Gastrocnemius medialis (tissue), 4 donors: ENCODE data around the gene CCDC192. TPM values are rescaled to one million over a fixed set of nuclear protein-coding genes. Genes with fewer than 3 reads are reported as not detected.

ENCODE experiments used
- ATAC-seq, 2 donors: fragments of 150-250 bp; one replicate each; pipeline ENCODE4 v1.9.1; 2016
- DNase-seq, 2 donors: peaks; one replicate each; pipeline ENCODE4 v3.0.0-alpha.2; 2019
- H3K27ac ChIP-seq, 4 donors: fragments of 200-600 bp; sonication (generic); 1 replicate in 1 of 4; 2 replicates in 3 of 4; pipeline ENCODE4 v1.5.1; 2016 to 2018; ENCODE audit warnings: mild to moderate bottlenecking in 2 of 4, moderate library complexity in 1 of 4
- H3K27me3 ChIP-seq, 3 donors: fragments of 200-600 bp; sonication (generic) in 2 of 3; 1 replicate in 1 of 3; 2 replicates in 2 of 3; pipeline versions ENCODE4 v1.5.1 to v1.6.0; 2016 to 2019; ENCODE audit warnings: mild to moderate bottlenecking in 1 of 3, moderate library complexity in 1 of 3
- H3K36me3 ChIP-seq, 2 donors: fragments of 200-600 bp; sonication (generic) in 1 of 2; one replicate each; pipeline ENCODE4 v1.5.1; 2017 to 2018
- H3K4me1 ChIP-seq, 2 donors: fragments of 200-600 bp; sonication (generic) in 1 of 2; one replicate each; pipeline ENCODE4 v1.5.1; 2016 to 2017; ENCODE audit warnings: mild to moderate bottlenecking in 2 of 2
- H3K4me3 ChIP-seq, 4 donors: fragments of 200-600 bp; sonication (generic) in 3 of 4; 1 replicate in 1 of 4; 2 replicates in 3 of 4; pipeline ENCODE4 v1.5.1; 2016 to 2019; ENCODE audit warnings: mild to moderate bottlenecking in 2 of 4
- H3K9me3 ChIP-seq, 3 donors: fragments of 200-600 bp; sonication (generic) in 2 of 3; 1 replicate in 1 of 3; 2 replicates in 2 of 3; pipeline ENCODE4 v1.5.1; 2016 to 2019
- POLR2A ChIP-seq, 2 donors: fragments of 450-650 bp; IDR thresholded peaks; one replicate each; pipeline ENCODE4 v1.6.1; 2017; ENCODE audit warnings: antibody characterized with exemption in 2 of 2, mild to moderate bottlenecking in 2 of 2, moderate library complexity in 2 of 2
- in situ Hi-C, 4 donors: fragments of 200-750 bp; cut with MboI; loops; one replicate each; pipeline versions ENCODE4 v1.15.0 to v1.8.0; 2017; ENCODE audit warnings: low sequenced_read_pairs in 4 of 4
- intact Hi-C: fragments of 100-400 bp; cut with DNase I; formaldehyde crosslinking; loops from one replicate; pipeline ENCODE4 v1.15.1; 2023; ENCODE audit warnings: low total_unique reads
- total RNA-seq, 4 donors: library from RNA; depleted of rRNA; stranded (reverse); fragments of >200 nt; gene quantifications; one replicate each; pipeline versions ENCODE4 v1.1.0 to v1.2.3, GENCODE V29; 2016
- TF ChIP-seq, protein P1 (sequence below), 5 experiments: fragments of 450-650 bp in 3 of 5; fragments of 200-600 bp in 2 of 5; sonication (generic) in 2 of 5; IDR thresholded peaks in 4 of 5; conservative IDR thresholded peaks in 1 of 5; 1 replicate in 4 of 5; 2 replicates in 1 of 5; pipeline ENCODE4 v1.5.1; 2016 to 2019; ENCODE audit warnings: antibody characterized with exemption in 5 of 5, mild to moderate bottlenecking in 3 of 5, moderate library complexity in 3 of 5

Gene CCDC192
- total RNA-seq, 4 donors from 2014 or later: not detected

DNA sequence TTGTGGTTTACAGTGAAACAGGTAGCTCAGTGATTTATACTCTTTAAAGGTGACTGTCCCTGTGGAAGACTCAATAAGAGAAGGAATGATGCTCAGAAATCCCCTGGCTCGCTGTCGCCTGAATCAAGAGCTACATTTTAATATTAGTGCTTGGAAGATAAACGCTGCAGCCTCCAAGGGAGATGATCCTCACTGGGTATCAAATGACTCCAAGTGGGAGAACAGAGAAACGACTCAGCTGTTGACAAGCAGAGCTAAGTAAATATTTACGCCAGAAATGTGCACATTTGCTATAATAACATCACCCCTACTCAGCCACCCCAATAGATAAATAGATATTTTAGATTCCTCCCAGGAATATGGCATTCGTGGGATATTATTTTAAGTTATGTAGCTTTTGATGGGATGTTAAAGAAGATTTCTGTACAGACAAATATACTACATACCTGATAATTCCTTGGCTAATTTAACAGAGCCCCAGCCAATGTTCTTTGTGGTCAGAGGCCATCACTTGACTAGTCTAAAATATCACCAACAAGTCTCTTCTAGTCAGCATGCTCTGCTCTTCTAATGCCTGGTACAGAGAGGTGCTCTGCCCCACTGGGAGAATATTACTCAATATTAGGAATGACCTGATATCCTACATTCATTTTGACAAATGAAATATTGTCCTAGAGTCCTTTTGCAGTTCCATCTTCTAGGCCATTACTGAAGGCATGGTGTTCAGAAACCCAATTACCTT lies 18.3 kb upstream of the CCDC192 start:
- H3K27ac ChIP-seq: peak overlapping the region; percentile 77 to 92 (median 78)
- intact Hi-C loops: loop anchor here (10.0 kb wide), 1 partner anchor 400 kb away; the partner anchor contains the start of gene SLC12A2

DNA sequence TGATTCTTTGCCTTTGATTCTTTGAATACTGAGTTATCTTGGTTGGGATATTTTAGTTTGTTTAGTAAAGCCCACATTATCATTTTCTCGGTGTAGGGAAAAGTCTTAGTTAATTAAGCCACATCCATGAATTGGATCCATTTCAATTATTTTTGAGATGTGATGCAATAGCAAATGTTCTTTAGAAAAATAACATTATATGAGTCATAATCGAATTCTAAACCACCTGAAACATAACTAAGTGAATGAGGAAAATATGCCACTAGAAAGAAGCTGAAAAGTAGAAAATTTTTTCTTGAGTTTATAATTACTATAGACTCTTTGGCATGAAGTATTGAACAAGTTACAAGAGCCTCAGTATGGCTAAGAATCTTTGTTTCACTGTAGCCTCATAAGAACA lies 17.5 kb upstream of the CCDC192 start:
- ATAC-seq (no peak), DNase-seq (no peak)
- Histone ChIP-seq H3K4me3 (no peak overlapping the region), H3K9me3 (no peaks in the 10 kb centered on the region), H3K36me3 (no peaks in the 10 kb centered on the region), H3K27me3 (no peaks in the 10 kb centered on the region), H3K27ac (peak overlapping the region; percentile 77 to 92 (median 78)), H3K4me1 (peaks cover 27 to 32% of the 10 kb centered on the region in 2 donors)
- intact Hi-C loops (loop anchor here (10.0 kb wide), 1 partner anchor 399 kb away; the partner anchor contains the start of gene SLC12A2), in situ Hi-C loops (no loop called here)
- TF ChIP-seq POLR2A (IDR thresholded peaks at IDR 0.05): no peak
- TF ChIP-seq, protein P1, sequence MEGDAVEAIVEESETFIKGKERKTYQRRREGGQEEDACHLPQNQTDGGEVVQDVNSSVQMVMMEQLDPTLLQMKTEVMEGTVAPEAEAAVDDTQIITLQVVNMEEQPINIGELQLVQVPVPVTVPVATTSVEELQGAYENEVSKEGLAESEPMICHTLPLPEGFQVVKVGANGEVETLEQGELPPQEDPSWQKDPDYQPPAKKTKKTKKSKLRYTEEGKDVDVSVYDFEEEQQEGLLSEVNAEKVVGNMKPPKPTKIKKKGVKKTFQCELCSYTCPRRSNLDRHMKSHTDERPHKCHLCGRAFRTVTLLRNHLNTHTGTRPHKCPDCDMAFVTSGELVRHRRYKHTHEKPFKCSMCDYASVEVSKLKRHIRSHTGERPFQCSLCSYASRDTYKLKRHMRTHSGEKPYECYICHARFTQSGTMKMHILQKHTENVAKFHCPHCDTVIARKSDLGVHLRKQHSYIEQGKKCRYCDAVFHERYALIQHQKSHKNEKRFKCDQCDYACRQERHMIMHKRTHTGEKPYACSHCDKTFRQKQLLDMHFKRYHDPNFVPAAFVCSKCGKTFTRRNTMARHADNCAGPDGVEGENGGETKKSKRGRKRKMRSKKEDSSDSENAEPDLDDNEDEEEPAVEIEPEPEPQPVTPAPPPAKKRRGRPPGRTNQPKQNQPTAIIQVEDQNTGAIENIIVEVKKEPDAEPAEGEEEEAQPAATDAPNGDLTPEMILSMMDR (IDR thresholded peaks at IDR 0.05 in 4 of 5, conservative IDR thresholded peaks at IDR 0.05 in 1 of 5): no peak

More for the DNA sequence above, 18.3 kb upstream of the CCDC192 start:
- Histone ChIP-seq H3K4me1 (peaks cover 27 to 32% of the 10 kb centered on the region in 2 donors), H3K4me3 (no peak overlapping the region), H3K27me3 (no peaks in the 10 kb centered on the region), H3K9me3 (no peaks in the 10 kb centered on the region), H3K36me3 (no peaks in the 10 kb centered on the region)
- in situ Hi-C loops: no loop called here
- TF ChIP-seq, protein P1 (IDR thresholded peaks at IDR 0.05 in 4 of 5, conservative IDR thresholded peaks at IDR 0.05 in 1 of 5): no peak
- no peak for TF ChIP-seq POLR2A (IDR thresholded peaks at IDR 0.05)
- DNase-seq: peak; percentile 30 to 60
- ATAC-seq: peak; percentile 91 to 96

DNA sequence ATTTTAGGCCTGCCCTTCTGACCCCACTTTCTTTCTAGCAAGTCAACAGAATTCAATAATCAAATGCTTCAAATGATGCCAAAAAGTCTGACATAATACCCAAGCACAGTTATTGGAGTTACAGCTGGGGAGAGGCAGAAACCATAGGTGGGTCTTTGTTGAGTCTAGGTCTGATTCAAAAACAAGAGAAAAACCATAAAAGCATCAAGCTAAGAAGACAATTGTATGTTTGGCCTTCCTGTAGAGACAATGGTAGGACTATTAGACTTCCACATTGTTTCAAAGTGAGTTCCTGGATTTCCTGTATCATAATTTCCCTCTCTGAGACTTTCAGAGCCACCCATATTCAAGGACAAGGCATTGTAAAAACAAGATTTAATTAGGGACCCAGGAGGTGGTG lies 16.8 kb upstream of the CCDC192 start:
- ATAC-seq (no peak), DNase-seq (no peak)
- Histone ChIP-seq H3K27me3 (no peaks in the 10 kb centered on the region), H3K4me3 (no peak overlapping the region), H3K9me3 (no peaks in the 10 kb centered on the region), H3K36me3 (no peaks in the 10 kb centered on the region), H3K4me1 (peaks cover 27 to 32% of the 10 kb centered on the region in 2 donors), H3K27ac (peak overlapping the region; percentile 30 to 92 (median 78))
- intact Hi-C loops (loop anchor here (10.0 kb wide), 1 partner anchor 398 kb away; the partner anchor contains the start of gene SLC12A2), in situ Hi-C loops (no loop called here)
- TF ChIP-seq POLR2A (IDR thresholded peaks at IDR 0.05): no peak
- TF ChIP-seq, protein P1 (IDR thresholded peaks at IDR 0.05 in 4 of 5, conservative IDR thresholded peaks at IDR 0.05 in 1 of 5): no peak

DNA sequence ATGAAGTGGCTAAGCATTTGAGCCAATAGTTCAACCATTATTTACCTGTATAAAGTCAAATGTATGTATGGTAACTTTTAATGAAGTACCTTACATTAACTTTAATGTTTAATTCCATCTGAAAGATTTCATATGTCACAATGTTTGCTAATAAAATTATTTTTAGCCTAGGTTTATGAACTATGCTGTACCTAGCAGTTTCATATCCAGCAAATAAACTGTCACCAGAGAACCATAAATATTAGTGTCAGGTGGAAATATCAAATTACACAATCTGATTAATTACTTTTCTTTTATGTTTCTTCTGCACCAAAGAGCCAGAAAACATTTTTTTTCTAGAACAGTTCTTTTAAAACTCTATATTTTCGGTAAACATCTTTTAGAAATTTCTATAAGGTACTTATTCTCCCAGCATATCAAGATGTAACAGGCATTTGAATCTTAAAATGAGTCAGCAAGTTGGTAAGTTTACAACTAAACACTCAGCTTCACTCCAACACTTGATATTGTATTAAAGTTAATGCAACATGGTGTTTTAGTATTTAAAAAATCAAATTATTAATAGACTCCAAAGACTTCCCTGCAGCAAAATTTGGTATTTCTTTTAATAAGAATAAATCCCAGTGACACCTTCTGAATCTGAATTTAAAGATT lies 8.5 kb upstream of the CCDC192 start:
- Histone ChIP-seq H3K4me1 (peaks cover 31 to 36% of the 10 kb centered on the region in 2 donors), H3K27ac (peak overlapping the region; percentile 76 to 89 (median 83)), H3K4me3 (no peak overlapping the region), H3K27me3 (no peaks in the 10 kb centered on the region), H3K36me3 (no peaks in the 10 kb centered on the region), H3K9me3 (no peaks in the 10 kb centered on the region)
- intact Hi-C loops: loop anchor here (5.0 to 10.0 kb wide), 4 partner anchors 32 to 500 kb away; no protein-coding TSS in a partner anchor
- ATAC-seq (peak; percentile 36 to 59), DNase-seq (no peak)
- no peak for TF ChIP-seq POLR2A (IDR thresholded peaks at IDR 0.05)
- TF ChIP-seq, protein P1 (IDR thresholded peaks at IDR 0.05 in 4 of 5, conservative IDR thresholded peaks at IDR 0.05 in 1 of 5): no peak
- in situ Hi-C loops: no loop called here
